ENCODE data around the gene GJD4. TPM values are rescaled to one million over a fixed set of nuclear protein-coding genes. Genes with fewer than 3 reads are reported as not detected.

Gene GJD4
- total and polyA plus RNA-seq, 5 experiments from 2014 or later = not detected

DNA sequence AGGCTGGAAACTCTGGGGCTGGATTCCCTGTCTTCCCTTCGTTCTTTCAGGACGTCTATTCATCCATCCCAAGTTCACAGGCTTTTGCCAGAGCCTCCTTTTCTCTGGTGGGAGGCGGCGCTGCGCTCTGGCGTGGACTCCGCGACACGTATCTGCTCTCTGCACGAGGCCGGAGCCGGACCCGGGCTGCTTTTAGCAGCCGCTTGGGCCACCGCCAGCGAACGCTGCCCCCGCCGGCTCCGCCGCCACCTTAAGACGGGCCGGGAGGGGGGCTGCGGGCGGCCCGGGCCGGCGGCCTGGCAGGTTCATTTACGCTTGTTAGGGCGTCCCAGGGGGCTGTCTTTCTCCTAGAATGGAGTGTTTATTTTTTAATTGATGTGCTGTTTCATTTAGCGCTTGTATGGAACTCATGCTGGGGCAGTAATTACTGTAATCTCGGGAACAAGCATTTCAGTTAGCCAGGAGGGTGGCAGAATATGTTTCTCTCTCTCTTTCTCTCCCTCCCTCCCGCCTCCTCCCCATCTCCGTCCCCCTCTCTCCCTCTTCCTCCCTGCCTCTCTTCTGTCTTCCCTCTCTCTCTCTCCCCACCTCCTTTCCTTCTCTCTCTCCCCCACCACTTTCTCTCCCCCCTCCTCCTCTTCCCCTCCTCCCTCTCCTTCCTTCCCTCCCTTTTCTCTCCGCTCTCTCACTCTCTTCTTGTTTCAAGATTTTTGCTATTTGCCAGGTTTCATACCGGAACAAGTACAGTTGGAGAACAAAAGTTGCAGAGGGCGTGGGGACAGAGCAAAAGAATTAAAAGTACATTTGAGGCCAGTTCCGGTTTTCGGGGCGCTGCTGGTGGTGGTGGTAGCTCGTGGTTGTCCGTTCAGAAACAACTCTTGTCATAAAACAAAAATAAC, 38.3 kb downstream of the GJD4 start:
- Mint-ChIP-seq H3K4me1 (peaks cover 10 to 37% (median 23%) of the 10 kb centered on the region in 4 donors), H3K4me3 (peak overlapping the region; percentile 77 to 95 (median 87)), H3K27ac (peak overlapping the region in 7 of 10 donors; percentile 12 to 50 (median 21)), H3K9me3 (no peaks in the 10 kb centered on the region), H3K27me3 (peaks cover 6 to 46% (median 15%) of the 10 kb centered on the region in 5 donors), H3K36me3 (no peaks in the 10 kb centered on the region)
- ATAC-seq (no peak), DNase-seq (peak in 4 of 10 donors; percentile 16 to 26 (median 19))
- POLR2A ChIA-PET = no interaction called here

DNA sequence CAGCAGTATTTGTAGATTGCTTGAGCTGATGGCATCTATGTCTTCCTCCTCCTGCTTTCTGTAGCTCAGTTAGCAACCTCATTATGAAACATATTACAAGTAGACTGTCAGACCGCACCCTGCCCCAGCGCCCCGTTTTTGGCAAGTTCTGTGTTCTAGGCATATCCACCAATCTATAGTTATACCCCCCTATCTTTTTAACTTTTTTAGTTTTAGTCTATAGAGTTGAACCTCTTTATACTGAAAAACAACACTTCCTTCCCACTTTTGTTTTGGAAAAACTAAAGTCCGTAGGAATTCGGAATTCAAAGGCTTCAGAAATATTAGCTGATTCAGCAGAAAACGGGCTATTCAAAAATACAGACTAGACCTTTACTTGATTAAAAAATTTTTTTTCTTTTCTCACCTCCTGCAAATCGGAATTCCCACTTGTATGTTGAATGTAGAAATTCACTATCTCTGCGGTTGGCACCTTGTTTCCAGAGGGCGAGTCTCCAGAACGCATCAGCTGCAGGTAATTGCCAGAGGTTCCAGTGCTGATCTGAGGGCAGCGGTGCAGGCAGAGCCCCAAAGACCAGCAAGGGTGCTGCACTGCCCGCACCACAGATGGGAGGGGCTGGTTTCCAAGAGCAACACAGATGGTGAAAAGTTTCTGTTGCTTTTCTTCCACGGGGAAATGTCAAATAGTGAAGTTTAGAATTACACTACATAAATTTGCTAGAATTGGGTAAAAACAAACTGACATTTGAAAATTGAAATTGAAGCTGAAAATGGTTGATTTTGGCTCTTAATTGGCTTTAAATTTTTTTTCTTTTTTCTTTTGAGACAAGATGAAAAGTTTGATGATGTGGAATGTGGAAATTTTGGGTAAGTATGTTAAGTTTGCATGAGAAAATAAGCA, 39.2 kb downstream of the GJD4 start:
- H3K4me3 Mint-ChIP-seq = peak overlapping the region; percentile 77 to 95 (median 86)
- H3K27me3 Mint-ChIP-seq = peaks cover 5 to 41% (median 9%) of the 10 kb centered on the region in 5 donors
- peaks cover 10 to 37% (median 23%) of the 10 kb centered on the region in 4 donors for H3K4me1 Mint-ChIP-seq
- ATAC-seq (no peak), DNase-seq (peak in 1 of 10 donors; percentile 15)
- POLR2A ChIA-PET = no interaction called here
- peak overlapping the region in 5 of 10 donors; percentile 12 to 50 (median 24) for H3K27ac Mint-ChIP-seq
- no peaks in the 10 kb centered on the region for H3K9me3 Mint-ChIP-seq
- no peaks in the 10 kb centered on the region for H3K36me3 Mint-ChIP-seq

DNA sequence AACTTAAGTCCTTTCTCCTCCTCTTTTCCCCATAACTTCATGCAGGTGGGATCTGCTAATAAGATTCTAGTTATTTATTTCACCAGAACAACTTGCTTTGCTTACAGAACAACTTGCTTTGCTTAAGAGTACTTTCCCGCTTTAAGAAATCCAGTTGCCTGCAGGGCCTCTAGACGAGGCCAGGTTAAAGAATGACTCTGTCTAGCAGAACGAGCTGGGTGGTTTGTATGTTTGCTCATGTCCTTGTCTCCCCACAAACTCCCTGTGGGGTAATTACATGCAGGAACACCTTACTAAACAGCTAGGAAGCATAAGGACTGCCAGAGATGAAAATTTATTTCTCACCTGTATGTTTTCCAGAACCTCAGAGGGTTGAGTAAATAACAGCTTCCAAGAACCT, 45.8 kb downstream of the GJD4 start:
- peaks cover 5 to 17% (median 10%) of the 10 kb centered on the region in 5 donors for H3K27me3 Mint-ChIP-seq
- POLR2A ChIA-PET = no interaction called here
- no peak for ATAC-seq
- H3K27ac Mint-ChIP-seq = no peak overlapping the region
- H3K36me3 Mint-ChIP-seq = no peaks in the 10 kb centered on the region
- no peak overlapping the region for H3K4me3 Mint-ChIP-seq
- no peaks in the 10 kb centered on the region for H3K9me3 Mint-ChIP-seq
- DNase-seq = no peak
- H3K4me1 Mint-ChIP-seq = no peaks in the 10 kb centered on the region

DNA sequence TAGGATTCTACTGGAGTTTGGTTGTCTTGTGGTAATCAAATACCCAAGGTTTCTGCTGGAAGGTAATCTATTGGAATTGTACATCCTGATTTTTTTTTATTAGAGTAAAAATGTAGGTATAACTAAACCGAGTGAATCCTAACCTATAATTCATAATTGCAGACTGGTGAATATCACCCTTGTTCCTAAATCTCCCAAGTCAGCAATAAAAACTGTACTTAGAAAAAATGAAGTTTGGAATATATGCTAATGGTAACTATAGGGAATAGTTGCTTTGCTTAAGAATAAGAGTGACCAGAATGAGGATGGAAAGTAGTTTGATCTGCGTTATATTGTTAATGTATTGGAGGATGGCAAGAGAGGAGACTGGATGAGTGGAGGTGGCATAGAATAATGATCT, 47.7 kb downstream of the GJD4 start:
- H3K27me3 Mint-ChIP-seq = peaks cover 9 to 16% (median 12%) of the 10 kb centered on the region in 5 donors
- no peaks in the 10 kb centered on the region for H3K36me3 Mint-ChIP-seq
- H3K4me1 Mint-ChIP-seq = no peaks in the 10 kb centered on the region
- no peaks in the 10 kb centered on the region for H3K9me3 Mint-ChIP-seq
- ATAC-seq = no peak
- no peak overlapping the region for H3K27ac Mint-ChIP-seq
- H3K4me3 Mint-ChIP-seq = no peak overlapping the region
- no peak for DNase-seq
- POLR2A ChIA-PET = no interaction called here

DNA sequence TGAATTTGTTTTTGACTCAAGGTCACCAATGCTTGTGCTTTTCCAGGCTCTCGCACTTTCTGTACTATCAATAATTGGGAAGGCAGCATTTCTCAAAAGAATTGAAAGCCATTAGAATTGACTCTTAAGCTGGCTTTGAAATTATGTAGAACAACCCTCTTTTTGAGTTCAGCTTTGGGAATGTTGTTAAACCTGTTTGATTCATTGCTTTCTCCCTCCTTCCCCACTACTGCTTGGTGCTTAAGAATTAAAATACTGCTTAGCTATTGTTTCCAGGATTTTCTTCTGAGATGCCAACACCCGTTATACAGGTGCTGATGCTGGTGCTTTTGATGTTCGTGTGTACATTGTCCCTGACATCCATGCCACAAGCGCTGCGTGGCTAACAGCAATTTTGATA, 52.5 kb downstream of the GJD4 start:
- ATAC-seq (no peak), DNase-seq (no peak)
- H3K27me3 Mint-ChIP-seq = peaks cover 17 to 37% (median 21%) of the 10 kb centered on the region in 5 donors
- no peaks in the 10 kb centered on the region for H3K4me1 Mint-ChIP-seq
- POLR2A ChIA-PET = no interaction called here
- H3K27ac Mint-ChIP-seq = no peak overlapping the region
- H3K9me3 Mint-ChIP-seq = peaks cover 0 to 10% (median 0%) of the 10 kb centered on the region in 9 donors
- no peak overlapping the region for H3K4me3 Mint-ChIP-seq
- H3K36me3 Mint-ChIP-seq = no peaks in the 10 kb centered on the region

Other genes starting within 250 kb of the GJD4 start
- under 1 TPM; 0.60 to 0.63 TPM for gene FZD8, start 37.0 kb downstream of the GJD4 start, total RNA-seq
- under 1 TPM in 1 of 3 donors, not detected in 2; 0.03 TPM for gene FZD8, start 37.0 kb downstream of the GJD4 start, polyA plus RNA-seq